Nephron (organoid): Measurements from ENCODE around the gene ING1.

Experiments used
- H3K27ac Mint-ChIP-seq, 3 experiments: 2 replicates each; pipeline ENCODE4 v1.8.0; 2020; ENCODE audit warnings: mixed read lengths in 3 of 3, mild to moderate bottlenecking in 2 of 3, moderate library complexity in 1 of 3
- H3K27me3 Mint-ChIP-seq: 2 replicates; pipeline ENCODE4 v1.8.0; 2021; ENCODE audit warnings: low read depth, mild to moderate bottlenecking, moderate library complexity, mixed read lengths
- H3K36me3 Mint-ChIP-seq: 2 replicates; pipeline ENCODE4 v1.8.0; 2020; ENCODE audit warnings: low read depth, mixed read lengths
- H3K4me1 Mint-ChIP-seq: 2 replicates; pipeline ENCODE4 v1.8.0; 2020; ENCODE audit warnings: mixed read lengths
- H3K4me3 Mint-ChIP-seq, 3 experiments: 2 replicates each; pipeline ENCODE4 v1.8.0; 2020; ENCODE audit warnings: mild to moderate bottlenecking in 3 of 3, mixed read lengths in 3 of 3, moderate library complexity in 2 of 3
- H3K9me3 Mint-ChIP-seq: 2 replicates; pipeline ENCODE4 v1.8.0; 2020; ENCODE audit warnings: mixed read lengths
- CTCF ChIP-seq, 3 experiments: fragments of 200-600 bp; sonication (generic); IDR thresholded peaks; one replicate each; pipeline ENCODE4 v1.5.0; 2021; ENCODE audit warnings: antibody characterized with exemption in 3 of 3; ENCODE audit not compliant: unreplicated experiment in 3 of 3

ING1 gene

GRCh38 chr13:110734561-110734960 lies 21.1 kb downstream of the ING1 start:
- no peaks in the 10 kb centered on the region for H3K4me1 Mint-ChIP-seq
- H3K27me3 Mint-ChIP-seq = no peaks in the 10 kb centered on the region
- H3K36me3 Mint-ChIP-seq = peaks cover 9% of the 10 kb centered on the region
- no peak overlapping the region for H3K27ac Mint-ChIP-seq
- H3K9me3 Mint-ChIP-seq = peaks cover 17% of the 10 kb centered on the region
- H3K4me3 Mint-ChIP-seq = no peak overlapping the region
- no peak for TF ChIP-seq CTCF (IDR thresholded peaks at IDR 0.05; ENCODE audit: unreplicated experiment in 3 of 3)

DNA sequence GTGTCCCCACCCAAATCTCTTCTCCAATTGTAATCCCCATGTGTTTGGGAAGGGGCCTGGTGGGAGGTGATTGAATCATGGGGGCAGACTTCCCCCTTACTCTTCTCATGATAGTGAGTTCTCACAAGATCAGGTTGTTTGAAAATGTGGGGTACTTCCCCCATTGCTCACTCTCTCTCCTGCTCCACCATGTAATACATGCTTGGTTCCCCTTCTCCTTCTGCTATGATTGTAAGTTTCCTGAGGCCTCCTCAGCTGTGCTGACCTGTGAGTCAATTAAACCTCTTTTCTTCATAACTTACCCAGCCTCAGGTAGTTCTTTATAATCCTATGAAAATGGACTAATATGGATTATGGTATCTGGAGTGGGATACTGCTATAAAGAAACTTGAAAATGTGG lies 24.1 kb downstream of the ING1 start:
- TF ChIP-seq CTCF (IDR thresholded peaks at IDR 0.05; ENCODE audit: unreplicated experiment in 3 of 3) = no peak
- peaks cover 11% of the 10 kb centered on the region for H3K36me3 Mint-ChIP-seq
- H3K4me1 Mint-ChIP-seq = no peaks in the 10 kb centered on the region
- no peaks in the 10 kb centered on the region for H3K27me3 Mint-ChIP-seq
- no peak overlapping the region for H3K4me3 Mint-ChIP-seq
- peaks cover 23% of the 10 kb centered on the region for H3K9me3 Mint-ChIP-seq
- no peak overlapping the region for H3K27ac Mint-ChIP-seq

GRCh38 chr13:110743687-110744086 lies 30.2 kb downstream of the ING1 start:
- H3K27ac Mint-ChIP-seq = no peak overlapping the region
- H3K4me3 Mint-ChIP-seq = no peak overlapping the region
- no peak for TF ChIP-seq CTCF (IDR thresholded peaks at IDR 0.05; ENCODE audit: unreplicated experiment in 3 of 3)
- peaks cover 13% of the 10 kb centered on the region for H3K4me1 Mint-ChIP-seq
- H3K27me3 Mint-ChIP-seq = no peaks in the 10 kb centered on the region
- H3K9me3 Mint-ChIP-seq = peaks cover 25% of the 10 kb centered on the region
- H3K36me3 Mint-ChIP-seq = peaks cover 9% of the 10 kb centered on the region

DNA sequence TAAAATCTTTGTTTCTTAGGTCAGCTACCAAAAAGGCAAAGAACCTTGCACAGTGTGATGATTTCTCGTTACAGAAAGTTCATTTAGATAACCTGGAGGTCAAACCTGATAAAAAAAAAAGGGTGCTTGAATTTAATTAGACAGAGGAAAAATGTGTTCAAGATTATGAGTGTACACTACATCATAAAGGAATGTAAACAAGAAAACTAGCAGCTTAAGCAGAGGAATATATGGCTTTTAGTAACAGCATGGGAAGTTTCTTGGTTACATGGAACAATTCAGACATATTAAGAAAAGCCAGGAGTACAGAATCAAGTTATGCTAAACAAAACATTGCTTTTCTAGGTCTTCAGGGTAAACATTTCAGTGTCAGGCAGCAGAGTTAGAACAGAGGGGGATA lies 32.9 kb downstream of the ING1 start:
- Mint-ChIP-seq H3K27ac (peak overlapping the region; percentile 56 to 85 (median 78)), H3K27me3 (no peaks in the 10 kb centered on the region), H3K4me3 (peak overlapping the region in 1 of 3 experiments; percentile 6), H3K36me3 (peaks cover 22% of the 10 kb centered on the region), H3K4me1 (peaks cover 14% of the 10 kb centered on the region), H3K9me3 (peaks cover 23% of the 10 kb centered on the region)
- TF ChIP-seq CTCF (IDR thresholded peaks at IDR 0.05; ENCODE audit: unreplicated experiment in 3 of 3) = no peak

DNA sequence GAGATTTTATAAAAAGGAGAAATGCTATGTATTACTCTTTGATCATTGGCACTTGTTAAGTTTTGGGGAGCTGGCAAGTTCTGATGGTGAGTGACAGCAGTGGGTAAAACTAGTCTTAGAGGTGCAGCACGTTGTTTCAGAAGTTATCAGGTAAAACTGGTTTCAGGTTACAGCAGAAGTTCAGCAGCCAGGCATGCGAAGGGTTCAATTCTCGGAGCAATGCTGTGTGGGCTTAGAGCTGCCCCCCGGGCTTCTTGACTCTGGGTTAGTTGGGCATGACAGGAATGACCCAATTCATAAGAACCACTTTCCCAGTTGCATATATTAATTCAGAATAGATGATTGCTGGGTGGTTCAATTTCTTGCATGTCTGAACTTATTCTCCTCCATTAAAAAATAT lies 34.8 kb downstream of the ING1 start:
- no peak for TF ChIP-seq CTCF (IDR thresholded peaks at IDR 0.05; ENCODE audit: unreplicated experiment in 3 of 3)
- no peak overlapping the region for H3K4me3 Mint-ChIP-seq
- H3K27me3 Mint-ChIP-seq = no peaks in the 10 kb centered on the region
- H3K27ac Mint-ChIP-seq = peak overlapping the region in 1 of 3 experiments; percentile 76
- peaks cover 20% of the 10 kb centered on the region for H3K9me3 Mint-ChIP-seq
- peaks cover 35% of the 10 kb centered on the region for H3K36me3 Mint-ChIP-seq
- peaks cover 14% of the 10 kb centered on the region for H3K4me1 Mint-ChIP-seq

- H3K27ac Mint-ChIP-seq = no peak overlapping the region
- H3K27me3 Mint-ChIP-seq = no peaks in the 10 kb centered on the region
- H3K9me3 Mint-ChIP-seq = peaks cover 15% of the 10 kb centered on the region
- no peaks in the 10 kb centered on the region for H3K4me1 Mint-ChIP-seq
- peaks cover 20% of the 10 kb centered on the region for H3K36me3 Mint-ChIP-seq
- no peak for TF ChIP-seq CTCF (IDR thresholded peaks at IDR 0.05; ENCODE audit: unreplicated experiment in 3 of 3)
- H3K4me3 Mint-ChIP-seq = no peak overlapping the region
Observed at GRCh38 chr13:110756219-110756631, 42.7 kb downstream of the ING1 start.
